H1 (cell line): ENCODE data around the gene NCKAP1. TPM values are rescaled to one million over a fixed set of nuclear protein-coding genes. Genes with fewer than 3 reads are reported as not detected.

Experiments used
- CHD7 ChIP-seq: fragments of 300-600 bp; sonication (generic); IDR thresholded peaks from 2 replicates; pipeline ENCODE4 v1.7.1; 2012; ENCODE audit warnings: low read length, moderate library complexity, mild to moderate bottlenecking, inconsistent platforms; ENCODE audit not compliant: insufficient replicate concordance
- EZH2 ChIP-seq: fragments of 200-600 bp; sonication (generic); IDR thresholded peaks from 2 replicates; pipeline ENCODE4 v1.7.1; 2012; ENCODE audit warnings: low read depth, mild to moderate bottlenecking, moderate library complexity, low read length, inconsistent platforms; ENCODE audit not compliant: severe bottlenecking
- HDAC2 ChIP-seq, 2 experiments: fragments of 300-600 bp in 1 of 2; sonication (generic) in 1 of 2; IDR thresholded peaks; 2 replicates each; pipeline ENCODE4 v1.6.1; 2011 to 2012; ENCODE audit warnings: low read depth in 2 of 2, low read length in 2 of 2, mild to moderate bottlenecking in 2 of 2, moderate library complexity in 2 of 2, borderline replicate concordance in 1 of 2, inconsistent platforms in 1 of 2
- POLR2A ChIP-seq, 2 experiments: IDR thresholded peaks; 1 replicate in 1 of 2; 2 replicates in 1 of 2; pipeline ENCODE4 v1.6.1; 2011; ENCODE audit warnings: low read depth in 2 of 2, low read length in 2 of 2, mild to moderate bottlenecking in 2 of 2; ENCODE audit errors: control extremely low read depth in 1 of 2
- SP1 ChIP-seq: IDR thresholded peaks from 2 replicates; pipeline ENCODE4 v1.6.1; 2011; ENCODE audit warnings: low read depth, low read length
- polyA plus RNA-seq, 7 experiments: library from polyadenylated mRNA; depleted of rRNA in 3 of 7; stranded (reverse) in 5 of 7; unstranded in 2 of 7; fragments of >200 nt in 5 of 7; fragments of 200-250 nt in 2 of 7; gene quantifications; 1 replicate in 5 of 7; 2 replicates in 1 of 7; 4 replicates in 1 of 7; pipeline versions ENCODE4 v1.2.1 to v1.2.3, GENCODE V29; 2011 to 2013; ENCODE audit warnings: missing spikeins in 2 of 7, mixed read lengths in 2 of 7
- total RNA-seq: library from RNA; stranded (reverse); fragmentation: NEBNext Ultra II Directional; extraction: Animal tissue kit (Norgen Biotek cat#: 25700); gene quantifications from 2 replicates; pipeline ENCODE4 v1.2.1, GENCODE V29; 2021

The NCKAP1 gene
- total and polyA plus RNA-seq, 2 of the 8 experiments (the other 6 are each of a cell fraction or from before 2014, with no cell fraction given) = 90.8 to 173 TPM

DNA sequence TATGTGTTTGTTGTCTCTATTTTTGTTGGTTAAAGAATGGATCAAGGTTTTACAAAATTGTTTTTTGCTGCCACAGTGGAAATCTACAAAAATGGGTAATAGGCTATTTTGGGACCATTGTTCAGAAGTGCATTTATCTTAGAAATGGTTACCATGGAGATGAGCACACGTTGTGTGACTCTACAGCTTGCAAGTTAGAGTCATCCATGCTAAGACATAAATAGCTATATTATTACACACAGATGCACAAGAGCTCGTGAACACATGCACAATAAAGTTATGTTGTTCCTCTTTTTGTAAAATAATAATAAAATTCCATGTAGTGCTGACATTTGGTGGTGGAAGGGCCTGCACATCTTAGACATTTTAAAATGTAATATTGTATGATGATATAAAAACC lies 24.8 kb upstream of the NCKAP1 start (continued):
- TF ChIP-seq CHD7 (no peak), SP1 (no peak), EZH2 (no peak), HDAC2 (IDR thresholded peaks at IDR 0.05; ENCODE audit: borderline replicate concordance in 1 of 2, low read depth in 2 of 2, low read length in 2 of 2) (no peak), POLR2A (IDR thresholded peaks at IDR 0.05; ENCODE audit: control extremely low read depth in 1 of 2, low read depth in 2 of 2, low read length in 2 of 2) (no peak)
